GM10266 (cell line): ENCODE data around the gene CAP2.
"Not testable (repeated sequence)": the region's sequence is repeated elsewhere in the genome, so short reads cannot be mapped to it uniquely, and the experiment has no call there.

Experiments
- DNase-seq: peaks from one replicate; pipeline ENCODE4 v3.0.0; 2012; ENCODE audit errors: extremely low spot score
- CTCF ChIP-seq: IDR thresholded peaks from 2 replicates; pipeline ENCODE4 v1.5.1; 2012; ENCODE audit warnings: mild to moderate bottlenecking, low read depth; ENCODE audit not compliant: control insufficient read depth, insufficient read depth; ENCODE audit errors: missing control alignments

CAP2 gene

GRCh38 chr6:17439243-17439993, 46.0 kb downstream of the CAP2 start:
- DNase-seq = no peak
- no peak for TF ChIP-seq CTCF

- DNase-seq = not testable (repeated sequence)
These were observed 47.4 kb downstream of the CAP2 start for GRCh38 chr6:17440811-17441210.

- DNase-seq = no peak
- no peak for TF ChIP-seq CTCF
These were observed 48.8 kb downstream of the CAP2 start for GRCh38 chr6:17442196-17442595.

- TF ChIP-seq CTCF = no peak
- DNase-seq = no peak
These were observed 53.3 kb downstream of the CAP2 start for GRCh38 chr6:17446713-17447112.

- TF ChIP-seq CTCF = no peak
- no peak for DNase-seq
These were observed 54.8 kb downstream of the CAP2 start for GRCh38 chr6:17448165-17448564.

- TF ChIP-seq CTCF = no peak
These were observed 57.0 kb downstream of the CAP2 start for GRCh38 chr6:17450397-17450796.

GRCh38 chr6:17450832-17451231, 57.4 kb downstream of the CAP2 start:
- TF ChIP-seq CTCF = no peak
- DNase-seq = no peak

More at GRCh38 chr6:17450397-17450796, 57.0 kb downstream of the CAP2 start:
- DNase-seq = no peak

DNA sequence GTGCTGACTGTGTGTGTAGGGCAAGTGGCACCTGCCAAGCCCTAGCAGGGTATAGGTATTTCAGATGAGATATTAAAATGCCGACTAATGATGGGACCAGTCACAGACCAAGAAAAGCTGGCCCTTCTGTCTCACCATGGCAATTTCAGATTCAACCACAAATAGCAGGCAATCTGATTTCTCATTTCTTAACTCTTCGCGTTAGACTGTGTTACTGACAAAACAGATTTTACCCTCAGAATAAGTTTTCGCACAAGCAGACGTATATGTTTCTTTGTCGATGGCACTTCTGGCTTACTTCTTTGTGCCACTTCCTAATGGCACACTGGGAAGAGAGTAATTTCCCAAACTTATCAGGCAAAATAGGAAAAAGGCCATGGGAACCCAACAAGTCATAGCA, 58.7 kb downstream of the CAP2 start:
- no peak for TF ChIP-seq CTCF

More for the DNA sequence above, 58.7 kb downstream of the CAP2 start:
- DNase-seq = no peak
